ENCODE results near the gene ATOH8.
"Not testable (repeated sequence)": the region's sequence is repeated elsewhere in the genome, so short reads cannot be mapped to it uniquely, and the experiment has no call there.

The ATOH8 gene, protein sequence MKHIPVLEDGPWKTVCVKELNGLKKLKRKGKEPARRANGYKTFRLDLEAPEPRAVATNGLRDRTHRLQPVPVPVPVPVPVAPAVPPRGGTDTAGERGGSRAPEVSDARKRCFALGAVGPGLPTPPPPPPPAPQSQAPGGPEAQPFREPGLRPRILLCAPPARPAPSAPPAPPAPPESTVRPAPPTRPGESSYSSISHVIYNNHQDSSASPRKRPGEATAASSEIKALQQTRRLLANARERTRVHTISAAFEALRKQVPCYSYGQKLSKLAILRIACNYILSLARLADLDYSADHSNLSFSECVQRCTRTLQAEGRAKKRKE

DNA sequence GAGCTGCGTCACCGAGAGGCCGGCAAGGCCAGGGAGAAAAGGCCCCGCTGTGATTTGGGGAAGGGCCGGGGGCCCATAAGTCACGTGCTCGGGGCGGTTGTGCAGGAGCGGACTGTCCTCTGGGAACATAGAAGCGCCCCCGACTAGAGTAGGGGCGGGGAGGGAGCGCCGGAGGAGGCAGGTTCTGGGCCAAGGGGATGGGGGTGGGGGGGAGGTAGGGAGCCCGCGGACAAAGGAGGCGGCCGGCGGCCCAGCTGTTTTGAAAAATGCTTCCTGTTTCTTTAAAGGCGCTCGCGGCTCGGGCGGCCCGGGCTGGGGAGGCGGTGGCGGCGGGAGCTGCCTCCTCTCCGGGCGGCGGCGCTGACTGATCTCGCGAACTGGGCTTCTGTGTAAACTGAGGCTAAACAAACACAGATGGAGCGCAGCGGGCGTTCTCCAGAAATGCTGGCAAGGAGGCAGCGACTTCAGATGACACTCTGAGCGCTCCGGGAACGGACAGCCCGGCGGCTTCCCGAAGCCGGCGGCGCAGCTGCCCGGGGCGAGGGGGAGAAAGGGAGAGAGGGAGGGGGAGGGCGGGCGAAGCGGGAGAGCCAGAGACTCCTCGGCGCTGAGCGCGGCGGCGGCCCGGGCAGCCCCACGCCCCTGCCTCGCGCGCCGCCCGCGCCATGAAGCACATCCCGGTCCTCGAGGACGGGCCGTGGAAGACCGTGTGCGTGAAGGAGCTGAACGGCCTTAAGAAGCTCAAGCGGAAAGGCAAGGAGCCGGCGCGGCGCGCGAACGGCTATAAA lies at the start of gene ATOH8:
Gene ATOH8, plus strand, starts transcription at position 467 of the 788 bp plus-strand sequence. Its CDS starts 199 bp downstream, at position 666.
- peak; percentile 30 for DNase-seq

DNA sequence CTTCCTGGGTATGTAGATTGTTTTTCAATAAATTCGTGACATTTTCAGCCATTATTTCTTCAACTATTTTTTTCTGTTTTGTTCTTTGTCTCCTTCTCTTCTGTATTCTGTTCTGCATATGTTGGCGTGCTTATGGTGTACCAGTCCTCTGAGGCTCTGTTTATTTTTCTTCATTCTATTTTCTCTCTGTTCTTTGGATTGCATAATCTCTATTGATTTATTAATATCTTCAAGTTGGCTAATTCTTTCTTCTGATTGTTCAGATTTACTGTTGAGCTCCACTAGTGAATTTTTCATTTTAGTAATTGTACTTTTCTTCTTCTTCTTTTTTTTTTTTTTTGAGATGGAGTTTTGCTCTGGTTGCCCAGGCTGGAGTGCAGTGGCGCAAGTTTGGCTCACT lies 49.8 kb upstream of the ATOH8 start:
- no peak for DNase-seq

DNA sequence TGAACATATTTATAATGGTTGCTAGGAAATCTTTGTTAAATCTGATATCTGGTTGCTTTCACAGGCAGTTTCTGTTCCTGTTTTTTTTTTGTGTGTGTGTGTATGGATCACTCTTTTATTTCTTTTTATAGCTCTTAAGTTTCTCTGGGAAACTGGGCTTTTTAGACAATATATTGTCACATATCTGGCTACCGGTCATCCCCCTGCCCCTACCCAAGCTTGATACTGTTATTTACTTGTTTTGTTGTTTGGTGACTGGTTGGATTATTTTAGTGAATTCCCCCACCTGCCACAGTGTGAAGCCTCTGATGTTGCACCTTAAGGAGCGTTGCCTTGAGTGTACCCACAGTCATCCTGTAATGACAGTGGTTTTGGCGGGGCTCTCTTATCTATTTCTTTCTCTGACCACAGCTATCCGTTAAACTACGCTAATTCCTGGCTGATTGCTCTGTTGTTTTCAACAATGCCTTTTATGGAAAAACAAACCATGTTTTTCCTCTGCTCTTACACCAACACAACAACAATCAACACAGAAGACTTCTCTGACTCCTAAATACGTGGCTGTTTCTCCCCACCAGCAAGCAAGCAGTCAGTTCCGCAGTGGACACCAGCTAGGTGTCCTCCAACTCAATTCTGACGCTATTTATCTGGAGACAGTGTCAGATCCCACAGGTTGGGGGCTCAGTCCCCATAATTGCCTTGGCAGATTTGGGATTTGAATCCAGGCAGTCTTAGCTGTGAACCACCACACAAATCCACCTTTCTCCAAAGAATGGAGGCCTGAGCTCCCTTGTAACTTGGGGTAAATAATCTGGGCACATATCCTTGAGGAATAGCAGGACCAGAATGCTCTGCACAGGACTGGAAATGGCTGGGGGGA lies 48.8 kb upstream of the ATOH8 start:
- DNase-seq = no peak

DNA sequence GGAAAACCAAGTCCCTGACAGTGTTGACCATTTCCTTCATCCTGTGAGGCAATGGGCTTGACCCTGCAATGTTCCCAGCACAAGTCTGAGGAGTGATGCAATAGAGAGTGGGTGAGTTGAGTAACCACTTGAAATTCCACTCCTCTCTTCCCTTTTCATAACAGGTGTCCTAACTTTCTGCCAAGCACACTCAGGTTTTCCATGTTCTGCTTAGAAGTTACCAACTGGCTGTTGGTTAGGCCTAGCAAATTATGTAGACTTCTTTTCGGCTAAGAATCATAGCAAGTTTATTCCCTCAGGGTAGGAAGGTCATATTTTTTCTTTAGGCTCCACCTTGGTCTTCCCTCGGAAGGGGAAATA lies 48.1 kb upstream of the ATOH8 start:
- peak; percentile 77 for DNase-seq

DNA sequence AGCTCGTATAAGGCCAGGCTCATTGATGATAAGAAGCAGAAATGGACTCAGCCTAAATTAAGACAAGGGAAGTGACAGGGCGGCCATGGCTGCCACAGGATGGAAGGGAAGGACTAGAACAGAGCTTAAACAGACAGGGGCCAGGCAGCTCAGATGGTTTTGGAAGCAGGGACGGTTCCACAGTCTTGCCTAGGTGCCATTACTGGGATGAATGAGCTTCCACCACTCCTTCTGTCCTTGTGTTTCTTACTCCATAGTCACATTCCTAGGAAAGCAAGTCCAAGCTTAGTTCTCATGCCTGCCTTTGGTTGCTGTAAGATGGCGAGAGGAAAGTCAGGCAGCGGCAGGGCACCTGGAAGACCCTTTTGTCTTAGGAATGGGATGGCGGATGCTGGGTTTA lies 47.7 kb upstream of the ATOH8 start:
- no peak for DNase-seq

DNA sequence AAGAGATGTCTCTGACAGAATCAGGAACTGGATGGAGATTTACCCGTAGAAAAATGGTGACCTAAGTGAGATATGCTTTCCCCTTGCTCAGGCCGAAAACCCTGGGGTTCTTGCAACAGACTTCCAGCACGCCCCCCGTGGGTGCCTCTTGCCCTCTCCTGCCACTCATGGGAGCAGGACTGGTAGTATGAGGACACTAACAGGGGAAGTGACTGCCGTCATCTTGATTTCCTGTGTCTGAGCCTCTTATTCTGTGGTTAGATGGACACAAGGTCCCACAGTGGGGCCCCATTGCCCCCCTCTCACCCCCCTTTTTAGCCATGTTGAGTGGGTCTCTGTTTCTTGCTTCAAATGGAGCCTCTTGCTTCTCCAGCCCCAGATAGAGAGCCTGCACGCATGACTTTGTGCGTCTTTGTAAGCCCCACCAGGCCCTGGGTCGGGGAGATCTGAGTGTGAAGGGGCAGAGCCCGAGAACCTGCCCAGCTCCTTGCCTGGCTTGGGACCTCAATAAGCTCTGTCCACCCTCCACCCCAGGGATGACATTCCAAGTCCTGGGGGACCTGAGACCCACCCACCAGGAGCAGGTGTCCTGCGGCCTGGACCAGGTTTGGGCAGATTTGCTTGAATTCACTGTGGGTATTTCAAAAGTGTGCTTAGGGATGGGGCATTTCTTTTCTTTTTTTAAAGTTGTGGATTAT lies 47.0 kb upstream of the ATOH8 start:
- no peak for DNase-seq

DNA sequence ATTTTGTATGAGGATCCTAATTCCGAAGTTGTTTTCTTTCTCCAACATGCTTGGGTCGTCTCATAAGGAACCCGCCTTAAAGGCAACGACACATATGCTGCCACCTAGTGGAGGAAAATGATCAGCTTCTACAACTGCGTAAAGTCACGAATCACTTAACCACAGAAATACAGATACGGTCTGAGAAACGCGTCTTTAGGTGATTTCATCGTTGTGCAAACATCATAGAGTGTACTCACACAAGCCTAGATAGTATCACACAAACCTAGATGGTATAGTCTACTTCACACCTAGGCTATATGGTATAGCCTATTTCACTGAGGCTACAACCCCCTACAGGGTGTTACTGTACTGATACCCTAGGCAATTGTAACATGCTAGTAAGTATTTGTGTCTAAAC lies 46.5 kb upstream of the ATOH8 start:
- peak; percentile 87 for DNase-seq

DNA sequence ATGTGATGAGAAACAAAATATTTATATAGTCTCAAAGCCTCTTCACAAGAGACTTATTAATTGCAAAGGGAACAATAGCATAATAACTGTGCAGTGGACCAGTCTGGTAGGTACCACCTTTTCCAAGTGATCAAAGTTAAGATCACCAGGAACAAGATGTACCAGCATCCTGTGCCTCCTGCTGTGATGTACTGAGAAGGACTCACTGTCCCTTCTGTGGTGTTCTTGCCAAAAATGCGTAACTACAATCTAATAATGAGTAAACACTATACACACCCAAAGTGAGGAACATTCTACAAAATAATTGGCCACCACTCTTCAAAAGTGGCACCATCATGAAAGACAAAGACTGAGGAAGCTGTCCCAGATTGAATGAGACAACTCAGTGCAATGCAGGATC lies 45.1 kb upstream of the ATOH8 start:
- DNase-seq = no peak

DNA sequence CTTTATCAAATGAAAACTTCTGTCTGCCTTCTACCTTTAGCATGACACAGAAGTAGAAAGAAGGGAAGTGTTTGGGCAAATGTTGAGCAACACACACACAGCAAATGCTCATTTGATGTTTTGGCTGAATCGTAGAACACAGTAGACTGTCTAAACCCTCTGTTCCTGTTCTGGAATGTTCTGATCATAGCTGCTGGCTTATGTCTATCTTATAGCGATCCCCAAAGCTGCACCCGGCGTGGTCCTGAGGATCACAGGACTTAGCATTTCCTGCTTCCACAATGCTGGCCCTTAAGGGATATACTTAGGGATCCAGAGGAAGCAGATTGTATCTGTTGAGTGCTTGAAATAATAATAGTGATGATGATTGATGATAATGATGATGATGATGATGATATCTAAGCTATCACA lies 44.4 kb upstream of the ATOH8 start:
- DNase-seq = no peak

DNA sequence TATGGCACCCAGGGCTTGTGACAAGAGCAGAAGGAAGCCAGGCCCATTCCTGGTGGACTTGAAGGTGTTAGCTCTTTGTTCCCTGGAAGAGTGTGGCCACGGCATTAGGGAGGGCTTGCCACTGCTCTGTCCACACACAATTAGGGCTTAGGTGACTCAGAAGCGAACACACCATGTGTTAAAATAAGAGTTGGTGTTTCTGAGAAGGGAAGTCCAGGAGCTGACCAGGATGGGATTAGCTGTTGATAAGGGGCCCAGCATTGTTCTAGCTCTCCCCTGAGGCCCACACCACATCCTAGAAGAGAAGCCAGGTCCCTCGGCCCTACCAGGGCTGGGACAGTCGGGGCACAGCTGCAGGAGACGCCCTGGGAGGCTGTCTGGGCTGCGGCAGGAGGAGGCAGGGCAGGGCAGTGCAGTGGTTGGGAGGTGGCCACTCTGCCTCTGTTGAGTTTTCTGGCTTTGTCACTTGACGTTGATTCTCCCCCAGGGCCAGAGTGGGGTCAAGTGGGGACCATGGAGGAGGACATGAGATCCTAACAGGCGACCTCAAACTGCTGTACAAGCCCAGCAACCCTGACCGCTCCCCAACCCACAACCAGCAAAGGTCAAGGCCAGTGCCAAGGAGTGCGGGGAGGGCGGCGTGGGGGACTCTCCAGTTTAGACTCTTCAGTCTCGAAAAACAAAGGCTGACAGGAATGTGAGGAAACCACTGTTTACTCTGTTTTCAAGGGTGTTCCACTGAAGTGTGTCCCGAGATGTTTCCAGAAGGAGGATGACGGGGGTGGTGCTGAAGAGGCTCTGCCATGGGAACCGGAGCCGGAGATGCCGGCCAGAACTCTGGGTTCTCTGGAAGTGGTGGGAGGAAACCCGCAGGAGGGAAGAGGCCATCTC lies 42.9 kb upstream of the ATOH8 start:
- no peak for DNase-seq

DNA sequence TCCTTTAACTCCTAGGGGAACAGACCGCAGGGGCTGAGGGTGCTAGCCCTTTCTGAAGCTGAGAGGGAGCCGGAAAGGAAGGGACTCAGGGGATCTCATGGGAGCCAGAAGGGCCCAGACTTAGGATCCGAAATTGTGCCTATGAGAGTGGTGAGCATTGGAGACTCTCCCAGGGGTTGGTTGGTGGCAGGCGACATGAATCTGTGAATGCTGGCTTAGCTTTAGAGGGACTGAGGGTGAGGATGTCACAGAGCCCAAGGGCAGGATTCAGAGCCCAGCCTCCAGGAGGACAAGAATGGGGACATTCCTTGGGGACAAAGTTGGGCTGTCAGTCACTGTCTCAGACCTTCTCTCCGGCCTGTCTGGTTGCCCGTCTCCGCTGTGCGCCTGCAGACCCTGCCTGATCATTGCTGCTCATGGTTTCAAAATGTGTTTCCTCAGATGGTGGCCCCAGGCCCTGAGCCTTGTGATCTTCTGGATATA lies 42.2 kb upstream of the ATOH8 start:
- DNase-seq = no peak

DNA sequence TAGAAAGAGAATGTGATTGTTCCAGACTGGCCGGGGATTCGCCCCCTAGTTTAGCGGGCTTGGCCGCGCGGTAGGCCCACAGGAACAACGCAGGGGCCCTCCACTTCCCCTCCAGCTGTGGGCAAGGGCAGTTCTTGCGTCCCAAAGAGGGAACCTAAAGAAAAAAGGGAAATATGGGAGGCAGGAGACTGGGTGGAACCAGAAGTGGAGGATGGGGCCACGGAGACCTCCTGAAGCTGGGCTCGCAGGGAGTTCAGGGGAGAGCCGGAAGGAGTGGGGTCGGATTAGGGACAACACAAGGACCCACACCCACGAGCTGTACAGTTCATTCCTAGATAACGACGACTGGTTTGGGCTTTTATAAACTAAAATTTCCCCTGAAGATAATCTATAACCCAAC lies 41.5 kb upstream of the ATOH8 start:
- DNase-seq = no peak

DNA sequence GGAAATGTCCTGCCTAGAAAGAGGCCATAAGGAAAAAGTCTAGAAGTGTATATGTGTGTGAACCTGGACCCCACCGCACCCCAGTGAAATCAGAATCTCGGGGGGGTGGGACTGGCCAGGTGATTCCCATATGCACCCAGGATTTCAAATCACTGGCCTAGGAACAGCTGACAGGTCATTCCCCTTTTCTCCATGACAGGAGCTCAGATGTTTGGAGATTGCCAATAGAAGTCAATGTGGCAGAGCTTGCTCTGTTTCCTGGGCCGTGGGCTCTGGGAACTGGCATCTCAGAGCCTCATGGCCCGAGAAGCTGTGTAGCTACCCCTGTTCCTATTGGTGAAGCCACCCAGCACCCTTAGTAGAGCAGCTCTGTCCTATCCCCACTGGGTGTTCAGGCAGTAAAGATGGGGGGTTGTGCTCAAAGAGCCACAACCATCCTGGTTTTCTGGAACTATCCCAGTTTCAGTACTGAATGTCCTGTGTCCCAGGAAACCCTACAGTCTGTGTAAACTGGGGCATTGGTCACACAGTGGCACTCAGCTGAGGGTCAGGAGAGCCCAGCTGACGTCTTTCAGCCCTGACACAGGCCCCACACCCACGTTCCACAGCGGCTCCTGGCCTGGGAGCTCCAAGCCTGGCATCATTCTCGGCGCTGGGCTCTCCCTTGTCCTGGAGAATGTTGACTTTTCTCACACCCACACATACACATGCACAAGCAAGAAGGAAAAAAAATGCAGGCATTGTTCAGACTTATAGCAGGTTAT lies 40.8 kb upstream of the ATOH8 start:
- peak; percentile 20 for DNase-seq

DNA sequence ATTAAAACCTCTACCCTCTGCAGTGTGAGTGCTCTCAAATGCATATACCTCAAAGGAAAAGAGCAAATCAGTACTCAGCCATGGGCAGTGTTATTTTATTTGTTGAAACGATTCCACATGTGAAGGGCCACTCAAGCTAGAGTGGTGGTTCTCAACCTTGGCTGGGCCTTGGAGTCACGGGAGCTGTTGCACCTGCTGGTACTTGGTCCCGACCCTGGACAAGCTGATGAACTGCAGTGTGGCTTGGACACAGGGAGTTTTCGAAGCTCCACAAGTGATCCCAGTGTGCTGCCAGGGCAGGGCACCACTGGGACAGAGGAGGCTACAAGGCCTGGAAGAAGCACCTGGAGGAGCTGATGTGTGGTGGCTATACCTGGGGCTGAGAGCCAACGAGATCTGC lies 40.0 kb upstream of the ATOH8 start:
- DNase-seq = no peak

DNA sequence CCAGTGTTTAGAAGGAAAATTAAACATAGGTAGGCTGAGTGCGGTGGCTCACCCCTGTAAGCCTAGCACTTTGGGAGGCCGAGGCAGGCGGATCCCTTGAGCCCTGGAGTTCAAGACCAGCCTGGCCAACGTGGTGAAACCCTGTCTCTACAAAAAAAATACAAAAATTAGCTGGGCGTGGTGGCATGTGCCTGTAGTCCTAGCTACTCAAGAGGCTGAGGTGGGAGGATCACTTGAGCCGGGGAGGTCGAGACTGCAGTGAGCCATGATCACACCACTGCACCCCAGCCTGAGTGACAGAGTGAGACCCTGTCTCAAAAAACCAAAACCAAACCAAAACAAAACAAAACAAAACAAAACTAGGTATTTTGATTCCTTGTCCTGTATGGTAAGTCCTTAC lies 39.4 kb upstream of the ATOH8 start:
- not testable (repeated sequence) for DNase-seq

DNA sequence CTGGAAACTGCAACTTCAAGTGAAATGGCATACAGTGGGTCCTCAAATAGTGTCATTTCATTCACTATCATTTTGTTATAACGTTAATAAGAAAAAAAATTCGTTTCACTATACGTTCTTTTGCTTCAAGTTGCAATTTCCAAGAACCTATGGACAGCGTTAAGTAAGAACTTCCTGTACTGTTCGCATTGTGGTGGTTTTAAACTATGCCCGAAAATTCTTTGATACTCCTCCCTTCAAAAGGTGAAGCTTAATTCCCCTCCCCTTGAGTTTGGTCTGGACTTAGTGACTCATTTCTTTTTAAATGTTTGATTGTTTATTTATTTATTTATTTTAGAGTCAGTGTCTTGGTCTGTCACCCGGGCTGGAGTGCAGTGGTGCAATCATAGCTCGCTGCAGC lies 39.0 kb upstream of the ATOH8 start:
- no peak for DNase-seq

DNA sequence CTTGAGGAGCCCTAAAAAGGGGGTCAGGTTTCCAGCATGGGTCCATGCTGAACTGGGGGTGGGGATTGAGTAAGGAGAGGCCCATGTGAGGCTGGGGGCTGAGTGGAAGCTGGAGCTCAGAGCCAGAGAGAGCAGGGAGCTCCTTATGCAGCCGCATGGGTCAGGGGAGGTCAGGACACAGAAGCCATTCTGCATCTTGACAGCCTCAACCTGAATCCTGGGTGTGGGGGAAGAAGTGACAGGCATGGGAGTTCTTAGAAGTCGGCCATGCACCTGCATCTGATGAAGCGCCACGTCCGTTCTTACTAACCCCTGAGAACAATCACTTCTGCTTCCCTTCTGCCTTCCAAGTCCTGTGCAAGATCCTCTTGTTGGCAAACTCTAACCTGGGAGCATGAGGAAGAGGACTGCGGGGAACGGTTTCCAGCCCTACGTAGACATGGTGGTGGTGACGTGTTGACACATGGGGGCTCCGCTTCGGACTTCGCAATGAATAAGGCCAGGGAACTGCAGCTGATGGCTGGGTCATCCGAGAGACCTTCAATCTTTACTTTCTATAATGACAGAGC lies 37.4 kb upstream of the ATOH8 start:
- no peak for DNase-seq

DNA sequence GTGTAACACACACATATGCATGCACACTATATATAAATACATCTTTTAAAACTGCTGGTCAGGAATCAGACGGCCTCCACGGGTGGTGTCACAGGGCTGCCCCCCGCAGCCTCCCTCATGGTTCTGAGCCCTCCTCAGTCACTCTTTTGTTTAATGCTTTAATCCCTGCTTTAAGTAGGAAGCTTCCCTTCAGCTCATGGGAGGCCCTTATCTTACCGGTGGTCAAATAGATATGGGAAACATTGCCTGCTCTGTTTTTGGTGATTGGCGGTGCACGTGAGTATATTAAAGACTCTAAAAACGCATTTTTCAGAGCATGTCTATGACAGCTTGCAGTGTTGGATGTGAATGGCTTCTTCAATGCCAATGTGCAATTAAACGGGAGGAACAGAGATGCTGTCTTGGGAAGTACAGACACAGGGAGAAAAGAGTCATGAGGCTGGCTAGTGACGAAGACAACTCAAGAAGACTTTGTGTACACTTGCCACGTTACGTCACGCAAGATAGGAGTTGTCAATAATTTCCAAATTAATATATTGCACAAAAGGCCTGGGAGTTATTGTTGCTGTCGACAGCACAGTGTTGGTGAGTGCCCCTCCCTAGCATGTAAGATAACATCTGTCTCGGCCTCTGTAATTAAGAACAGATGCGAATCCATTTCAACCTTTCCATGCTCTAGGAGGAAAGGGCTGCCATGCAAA lies 36.3 kb upstream of the ATOH8 start:
- no peak for DNase-seq

DNA sequence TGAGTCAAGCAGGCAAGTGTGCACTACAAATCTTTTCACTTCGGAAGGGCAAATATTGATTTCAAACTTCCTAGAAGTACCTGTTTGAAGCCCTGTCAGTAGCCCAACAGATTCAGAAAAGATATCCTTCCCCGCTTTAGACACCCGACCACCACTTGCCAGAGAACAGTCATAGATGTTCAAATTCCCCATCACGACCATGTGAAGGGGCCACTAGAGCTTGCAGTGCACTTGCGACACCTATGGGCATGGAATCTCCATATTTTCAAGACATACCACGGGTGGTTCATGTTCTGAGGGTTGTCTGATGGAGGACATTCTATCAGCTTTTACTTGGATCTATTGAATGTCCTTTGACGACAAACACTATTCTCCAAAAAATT lies 35.8 kb upstream of the ATOH8 start:
- no peak for DNase-seq

All from kidney glomerular epithelial cell (primary cell).